ENCODE data around the gene LMX1A. TPM values are rescaled to one million over a fixed set of nuclear protein-coding genes. Genes with fewer than 3 reads are reported as not detected.

Gene LMX1A
- total RNA-seq, 1 experiment from 2014 or later = not detected

DNA sequence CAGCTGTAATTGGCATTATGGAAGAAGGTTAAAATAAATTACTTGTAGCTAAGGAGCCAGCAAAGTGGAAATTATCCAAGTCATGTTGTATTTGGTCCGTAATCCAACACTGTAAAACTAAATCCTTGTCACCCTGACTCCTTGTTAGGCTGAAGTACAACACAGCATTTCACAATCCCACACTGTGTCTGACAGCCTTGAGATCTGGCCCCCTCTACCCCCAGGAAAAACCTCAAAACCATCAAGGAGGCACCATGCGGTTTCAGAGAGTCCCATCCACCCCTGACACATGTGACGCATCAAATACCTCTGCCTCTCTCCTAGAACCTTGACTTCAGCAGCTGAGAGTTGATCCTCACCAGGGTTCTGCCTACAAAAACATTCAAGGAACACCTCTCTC lies 41.0 kb downstream of the LMX1A start:
- CTCF ChIA-PET = no interaction called here
- Histone ChIP-seq H3K36me3 (ENCODE audit: insufficient read depth, low read length, poor library complexity, severe bottlenecking) (no peaks in the 10 kb centered on the region), H3K27ac (ENCODE audit: low read depth, low read length, poor library complexity, severe bottlenecking) (no peak overlapping the region), H3K27me3 (replicated peaks; ENCODE audit: insufficient read depth, low read depth, low read length, poor library complexity) (peaks cover 55% of the 10 kb centered on the region), H3K4me1 (ENCODE audit: insufficient read depth, low read length, poor library complexity, severe bottlenecking) (no peaks in the 10 kb centered on the region), H3K9me3 (ENCODE audit: low read depth, low read length, poor library complexity, severe bottlenecking) (peaks cover 3% of the 10 kb centered on the region), H3K4me3 (ENCODE audit: low read depth, low read length, poor library complexity, severe bottlenecking) (no peak overlapping the region)
- intact Hi-C loops (cut with micrococcal nuclease; ENCODE audit: unreplicated experiment) = no loop called here
- TF ChIP-seq EZH2 (IDR thresholded peaks at IDR 0.05; ENCODE audit: borderline replicate concordance, low read depth, low read length, poor library complexity, severe bottlenecking) (no peak), CTCF (conservative IDR thresholded peaks at IDR 0.05; ENCODE audit: low read depth, low read length) (no peak)
- BruUV-seq (replicated peaks) = no TSS peak
- no peak for DNase-seq (ENCODE audit: low spot score)
- POLR2A ChIA-PET (ENCODE audit: low non-redundant PET) = no interaction called here

GRCh38 chr1:165313903-165314302 lies 42.6 kb downstream of the LMX1A start:
- POLR2A ChIA-PET (ENCODE audit: low non-redundant PET) = no interaction called here
- CTCF ChIA-PET = interaction anchor here (0.7 kb wide), 1 partner anchor 185 kb away, joined by 5 read pairs; no protein-coding TSS in a partner anchor
- no peaks in the 10 kb centered on the region for H3K36me3 ChIP-seq (ENCODE audit: insufficient read depth, low read length, poor library complexity, severe bottlenecking)

GRCh38 chr1:165312591-165312990 lies 43.9 kb downstream of the LMX1A start:
- peaks cover 34% of the 10 kb centered on the region for H3K27me3 ChIP-seq (replicated peaks; ENCODE audit: insufficient read depth, low read depth, low read length, poor library complexity)
- ChIA-PET CTCF (no interaction called here), POLR2A (ENCODE audit: low non-redundant PET) (no interaction called here)
- H3K27ac ChIP-seq (ENCODE audit: low read depth, low read length, poor library complexity, severe bottlenecking) = no peak overlapping the region
- TF ChIP-seq CTCF (conservative IDR thresholded peaks at IDR 0.05; ENCODE audit: low read depth, low read length) (no peak), EZH2 (IDR thresholded peaks at IDR 0.05; ENCODE audit: borderline replicate concordance, low read depth, low read length, poor library complexity, severe bottlenecking) (no peak)
- BruUV-seq (replicated peaks) = no TSS peak
- no peaks in the 10 kb centered on the region for H3K36me3 ChIP-seq (ENCODE audit: insufficient read depth, low read length, poor library complexity, severe bottlenecking)
- no peak for DNase-seq (ENCODE audit: low spot score)
- peaks cover 3% of the 10 kb centered on the region for H3K9me3 ChIP-seq (ENCODE audit: low read depth, low read length, poor library complexity, severe bottlenecking)
- intact Hi-C loops (cut with micrococcal nuclease; ENCODE audit: unreplicated experiment) = no loop called here
- H3K4me1 ChIP-seq (ENCODE audit: insufficient read depth, low read length, poor library complexity, severe bottlenecking) = no peaks in the 10 kb centered on the region
- H3K4me3 ChIP-seq (ENCODE audit: low read depth, low read length, poor library complexity, severe bottlenecking) = no peak overlapping the region

More at GRCh38 chr1:165313903-165314302, 42.6 kb downstream of the LMX1A start:
- Histone ChIP-seq H3K27ac (ENCODE audit: low read depth, low read length, poor library complexity, severe bottlenecking) (no peak overlapping the region), H3K9me3 (ENCODE audit: low read depth, low read length, poor library complexity, severe bottlenecking) (peaks cover 3% of the 10 kb centered on the region), H3K4me3 (ENCODE audit: low read depth, low read length, poor library complexity, severe bottlenecking) (no peak overlapping the region), H3K27me3 (replicated peaks; ENCODE audit: insufficient read depth, low read depth, low read length, poor library complexity) (peaks cover 45% of the 10 kb centered on the region), H3K4me1 (ENCODE audit: insufficient read depth, low read length, poor library complexity, severe bottlenecking) (no peaks in the 10 kb centered on the region)
- BruUV-seq (replicated peaks) = no TSS peak
- TF ChIP-seq EZH2 (IDR thresholded peaks at IDR 0.05; ENCODE audit: borderline replicate concordance, low read depth, low read length, poor library complexity, severe bottlenecking) = no peak
- TF ChIP-seq CTCF (conservative IDR thresholded peaks at IDR 0.05; ENCODE audit: low read depth, low read length) = no peak
- intact Hi-C loops (cut with micrococcal nuclease; ENCODE audit: unreplicated experiment) = no loop called here
- no peak for DNase-seq (ENCODE audit: low spot score)
